Cardiac fibroblast (primary cell): ENCODE results near the gene L3MBTL1.
A peak's percentile ranks its signal among the peaks of the same experiment; 100 is the strongest.

Experiments
- DNase-seq, 2 donors: peaks; one replicate each; pipeline versions ENCODE4 v3.0.0 to v3.0.0-alpha.2; 2010; ENCODE audit warnings: low read depth in 2 of 2
- H3K4me3 ChIP-seq, 2 donors: replicated peaks in 1 of 2; 1 replicate in 1 of 2; 2 replicates in 1 of 2; pipeline ENCODE4 v1.5.1; 2011; ENCODE audit warnings: low read depth in 2 of 2, low read length in 2 of 2, mild to moderate bottlenecking in 2 of 2, moderate library complexity in 1 of 2
- TF ChIP-seq, protein P1 (sequence below): IDR thresholded peaks from one replicate; pipeline ENCODE4 v1.5.1; 2011; ENCODE audit warnings: low read depth, mild to moderate bottlenecking, low read length, inconsistent platforms

Gene L3MBTL1

GRCh38 chr20:43571310-43571709, 63.8 kb downstream of the L3MBTL1 start:
- TF ChIP-seq, protein P1, sequence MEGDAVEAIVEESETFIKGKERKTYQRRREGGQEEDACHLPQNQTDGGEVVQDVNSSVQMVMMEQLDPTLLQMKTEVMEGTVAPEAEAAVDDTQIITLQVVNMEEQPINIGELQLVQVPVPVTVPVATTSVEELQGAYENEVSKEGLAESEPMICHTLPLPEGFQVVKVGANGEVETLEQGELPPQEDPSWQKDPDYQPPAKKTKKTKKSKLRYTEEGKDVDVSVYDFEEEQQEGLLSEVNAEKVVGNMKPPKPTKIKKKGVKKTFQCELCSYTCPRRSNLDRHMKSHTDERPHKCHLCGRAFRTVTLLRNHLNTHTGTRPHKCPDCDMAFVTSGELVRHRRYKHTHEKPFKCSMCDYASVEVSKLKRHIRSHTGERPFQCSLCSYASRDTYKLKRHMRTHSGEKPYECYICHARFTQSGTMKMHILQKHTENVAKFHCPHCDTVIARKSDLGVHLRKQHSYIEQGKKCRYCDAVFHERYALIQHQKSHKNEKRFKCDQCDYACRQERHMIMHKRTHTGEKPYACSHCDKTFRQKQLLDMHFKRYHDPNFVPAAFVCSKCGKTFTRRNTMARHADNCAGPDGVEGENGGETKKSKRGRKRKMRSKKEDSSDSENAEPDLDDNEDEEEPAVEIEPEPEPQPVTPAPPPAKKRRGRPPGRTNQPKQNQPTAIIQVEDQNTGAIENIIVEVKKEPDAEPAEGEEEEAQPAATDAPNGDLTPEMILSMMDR = no peak
- H3K4me3 ChIP-seq = no peak overlapping the region
- no peak for DNase-seq

DNA sequence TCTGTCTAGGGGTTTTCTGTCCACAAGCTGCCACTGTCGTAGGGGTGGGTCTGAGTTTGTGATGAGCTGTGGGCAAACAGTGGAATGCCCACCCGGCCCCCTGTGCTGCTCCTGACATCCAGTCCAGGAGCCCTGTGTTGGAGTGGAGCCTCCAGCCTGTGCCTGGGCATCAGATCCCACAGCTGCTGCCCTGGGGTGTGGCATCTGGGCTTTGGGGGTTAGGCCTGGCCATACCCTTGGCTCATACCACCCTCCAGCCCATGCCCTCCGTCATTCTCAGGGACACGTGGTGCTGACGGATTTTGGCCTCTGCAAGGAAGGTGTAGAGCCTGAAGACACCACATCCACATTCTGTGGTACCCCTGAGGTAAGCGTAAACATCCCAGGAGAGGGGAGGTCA, 64.3 kb downstream of the L3MBTL1 start:
- no peak for DNase-seq
- no peak overlapping the region for H3K4me3 ChIP-seq
- TF ChIP-seq, protein P1 = no peak

DNA sequence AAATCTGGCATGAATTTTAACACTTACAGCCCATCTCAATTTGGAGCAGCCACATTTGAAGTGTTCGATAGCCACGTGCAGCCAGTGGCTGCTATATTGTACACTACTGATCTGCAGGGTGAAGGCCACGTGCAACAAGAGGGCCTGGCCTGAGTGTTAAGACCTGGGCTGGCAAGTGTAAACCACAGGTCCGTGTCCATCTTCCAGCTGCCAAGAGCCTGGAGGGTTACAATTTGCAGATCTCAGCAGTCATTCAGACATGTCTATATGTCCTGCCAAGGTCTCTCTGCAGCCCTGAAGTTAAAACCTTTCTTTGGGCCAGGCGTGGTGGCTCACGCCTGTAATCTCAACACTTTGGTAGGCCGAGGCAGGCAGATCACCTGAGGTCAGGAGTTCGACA, 65.4 kb downstream of the L3MBTL1 start:
- TF ChIP-seq, protein P1 = no peak
- H3K4me3 ChIP-seq = no peak overlapping the region
- no peak for DNase-seq

DNA sequence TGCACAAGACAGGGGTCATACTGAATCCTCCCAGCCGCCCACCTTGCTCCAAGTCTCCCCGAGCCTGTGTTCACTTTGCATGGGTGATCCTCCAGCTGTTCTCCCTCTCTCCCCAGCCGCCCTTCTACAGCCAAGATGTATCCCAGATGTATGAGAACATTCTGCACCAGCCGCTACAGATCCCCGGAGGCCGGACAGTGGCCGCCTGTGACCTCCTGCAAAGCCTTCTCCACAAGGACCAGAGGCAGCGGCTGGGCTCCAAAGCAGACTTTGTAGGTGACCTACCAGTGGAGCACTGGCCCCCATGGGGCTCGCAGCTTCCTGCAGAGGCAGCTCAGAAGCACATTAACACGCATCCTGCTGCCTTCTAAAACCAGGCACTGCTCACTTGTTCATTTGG, 68.6 kb downstream of the L3MBTL1 start:
- DNase-seq = no peak
- no peak overlapping the region for H3K4me3 ChIP-seq
- TF ChIP-seq, protein P1 = no peak

- TF ChIP-seq, protein P1 = no peak
Observed at GRCh38 chr20:43579861-43580793, 72.6 kb downstream of the L3MBTL1 start.

DNA sequence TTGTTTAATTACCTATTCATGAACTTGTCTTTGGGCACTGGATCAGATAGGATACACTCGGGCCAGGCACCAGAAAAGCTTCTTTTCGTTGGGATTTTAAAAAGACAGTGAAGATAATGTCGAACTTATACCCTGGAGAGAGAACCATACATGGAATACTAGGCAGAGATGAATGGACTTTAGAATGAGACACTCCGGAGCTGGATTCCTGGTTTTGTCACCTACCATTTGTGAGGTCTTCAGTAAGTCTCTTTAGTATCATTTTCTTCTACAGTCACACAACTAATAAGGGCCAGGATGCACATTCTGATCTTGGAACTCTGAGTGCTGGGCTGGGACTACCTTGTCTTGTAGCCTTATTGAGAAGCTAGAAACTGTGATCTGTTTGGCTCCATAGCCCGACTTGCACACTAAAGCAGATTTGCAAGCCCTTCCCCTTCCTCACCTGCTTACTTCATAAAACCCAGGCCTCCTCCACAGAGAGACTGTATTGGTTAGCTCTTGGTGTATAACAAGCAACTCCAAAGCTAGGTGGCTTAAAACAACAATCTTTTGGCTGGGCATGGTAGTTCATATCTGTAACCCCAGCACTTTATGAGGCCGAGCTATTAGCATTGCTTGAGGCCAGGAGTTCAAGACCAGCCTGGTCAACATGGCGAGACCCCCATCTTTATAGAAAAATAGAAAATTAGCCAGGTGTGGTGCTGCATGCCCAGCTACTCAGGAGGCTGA, 75.8 kb downstream of the L3MBTL1 start:
- DNase-seq = no peak
- H3K4me3 ChIP-seq = no peak overlapping the region
- TF ChIP-seq, protein P1 = no peak

More at GRCh38 chr20:43579861-43580793, 72.6 kb downstream of the L3MBTL1 start:
- H3K4me3 ChIP-seq = no peak overlapping the region
- peak in 1 of 2 donors; percentile 43 for DNase-seq
